DMS 273 (cell line): ENCODE data around the gene SCGN.

ENCODE experiments used
- DNase-seq: peaks from one replicate; lab custom pipeline; 2025; ENCODE audit not compliant: unreplicated experiment; lab: John Stamatoyannopoulos, UW

SCGN gene

GRCh38 chr6:25652007-25652515 lies at the start of gene SCGN:
SCGN (plus strand) TSS chr6:25652215; CDS start chr6:25652404, 189 bp downstream.
- peak; percentile 79 for DNase-seq

- DNase-seq, result no peak
These were observed 49.4 kb upstream of the SCGN start for GRCh38 chr6:25602674-25602982.

- DNase-seq, result no peak
These were observed 48.8 kb upstream of the SCGN start for GRCh38 chr6:25603251-25603650.

DNA sequence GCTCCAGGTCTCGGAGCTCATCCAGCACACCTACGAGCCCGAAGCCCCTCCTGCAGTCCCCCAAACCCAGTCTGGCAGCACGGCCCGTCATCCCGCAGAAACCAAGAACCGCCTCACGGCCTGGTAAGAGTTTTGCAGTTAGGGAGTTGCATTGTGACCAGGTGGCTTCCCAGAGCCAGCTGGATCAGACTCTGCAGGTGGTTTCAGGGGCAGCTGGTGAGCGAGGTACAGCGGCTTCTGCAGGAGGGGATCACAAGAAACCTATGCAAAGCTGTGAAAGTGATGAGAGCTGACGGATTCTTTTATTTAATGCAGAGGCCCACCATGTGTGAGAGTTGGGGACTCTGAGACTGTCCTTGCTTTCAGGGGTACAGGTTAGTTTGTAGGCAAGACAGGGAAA lies 45.9 kb upstream of the SCGN start:
- DNase-seq, result peak; percentile 7

DNA sequence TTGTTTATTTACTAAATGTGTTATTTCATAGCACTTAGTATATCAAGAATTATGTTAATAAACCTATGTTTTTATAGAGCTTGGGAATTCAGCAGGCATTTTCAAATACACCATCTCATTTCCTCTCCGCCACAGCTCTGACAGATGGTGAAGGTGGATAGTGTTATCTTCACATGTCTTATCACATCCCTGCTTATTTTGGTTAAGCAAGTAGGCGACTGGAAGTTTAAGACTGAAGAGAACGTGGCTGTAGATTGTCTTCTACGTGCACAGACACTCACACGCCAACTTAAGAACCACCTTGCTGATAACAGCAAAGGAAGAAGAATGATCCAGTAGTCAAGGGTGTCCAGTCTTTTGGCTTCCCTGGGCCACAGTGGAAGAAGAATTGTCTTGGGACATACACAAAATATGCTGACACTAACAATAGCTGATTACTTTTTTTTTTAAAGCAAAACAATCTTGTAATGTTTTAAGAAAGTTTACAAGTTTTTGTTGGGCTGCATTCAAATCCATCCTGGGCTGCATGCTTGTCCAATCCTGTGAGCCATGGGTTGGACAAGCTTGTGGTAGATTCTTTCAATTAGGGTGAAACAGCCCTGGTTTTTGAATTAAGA lies 43.3 kb upstream of the SCGN start:
- no peak for DNase-seq

DNA sequence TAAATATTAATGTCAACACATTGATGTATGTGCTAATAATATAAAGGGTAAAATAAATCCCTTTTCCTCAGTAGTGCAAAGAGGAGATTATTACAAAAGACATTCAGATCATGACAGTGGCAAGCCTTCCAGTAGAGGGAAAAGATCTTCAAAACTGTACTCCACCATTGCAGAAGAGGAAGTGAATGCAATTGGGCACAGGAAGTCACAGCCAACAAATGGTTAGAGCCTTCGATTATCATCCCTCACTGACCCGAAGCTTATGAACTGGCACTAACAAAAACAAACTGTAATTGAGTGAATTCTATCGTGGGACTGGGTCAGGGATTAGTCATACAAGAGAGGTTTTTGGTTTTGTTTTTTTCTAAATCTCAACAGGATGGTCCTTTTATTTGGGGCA lies 39.3 kb upstream of the SCGN start:
- no peak for DNase-seq

GRCh38 chr6:25613415-25613814 lies 38.6 kb upstream of the SCGN start:
- DNase-seq, result no peak

- DNase-seq, result no peak
These were observed 38.0 kb upstream of the SCGN start for GRCh38 chr6:25614052-25614451.

- DNase-seq, result no peak
These were observed 36.5 kb upstream of the SCGN start for GRCh38 chr6:25615471-25615870.

- DNase-seq, result no peak
These were observed 34.0 kb upstream of the SCGN start for GRCh38 chr6:25617997-25618396.

GRCh38 chr6:25619217-25619616 lies 32.8 kb upstream of the SCGN start:
- no peak for DNase-seq

DNA sequence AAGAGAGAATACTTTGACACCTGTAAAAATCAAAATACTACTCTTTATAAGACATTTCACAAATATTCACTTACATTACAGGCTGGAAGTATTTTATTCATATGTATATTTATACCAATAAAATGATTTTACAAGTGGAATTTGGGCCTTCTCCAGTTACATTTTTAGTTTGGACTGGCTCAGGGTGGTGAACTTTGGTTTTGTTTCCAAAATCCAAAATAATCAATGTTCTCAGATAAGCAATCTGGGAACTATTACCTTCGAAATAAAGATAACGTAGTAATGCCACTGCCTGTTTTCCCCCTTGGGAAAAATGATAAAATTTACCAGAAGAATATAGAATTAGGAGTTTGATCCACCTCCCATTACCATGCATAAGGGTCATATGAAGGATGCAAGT lies 31.6 kb upstream of the SCGN start:
- no peak for DNase-seq

- DNase-seq, result no peak
These were observed 28.9 kb upstream of the SCGN start for GRCh38 chr6:25623065-25623464.

DNA sequence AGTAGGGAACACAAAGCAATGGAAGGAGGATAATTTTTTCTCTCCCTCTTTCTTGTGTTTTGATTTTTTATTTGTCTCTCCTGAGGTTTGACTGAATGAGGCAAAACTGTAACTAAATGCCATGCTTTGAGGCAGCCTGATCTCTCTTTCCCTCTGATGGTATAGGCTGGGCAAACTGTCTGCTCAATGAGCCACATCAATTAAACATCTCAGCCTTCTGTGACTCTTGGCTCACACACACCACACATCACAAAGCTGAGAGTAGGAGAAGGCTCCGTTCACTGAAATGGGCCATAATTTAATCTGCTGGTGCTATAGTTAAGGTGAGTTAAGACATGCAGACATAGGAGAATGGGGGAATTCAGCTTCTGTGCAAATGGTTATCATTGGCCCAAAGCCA lies 28.1 kb upstream of the SCGN start:
- peak; percentile 39 for DNase-seq

DNA sequence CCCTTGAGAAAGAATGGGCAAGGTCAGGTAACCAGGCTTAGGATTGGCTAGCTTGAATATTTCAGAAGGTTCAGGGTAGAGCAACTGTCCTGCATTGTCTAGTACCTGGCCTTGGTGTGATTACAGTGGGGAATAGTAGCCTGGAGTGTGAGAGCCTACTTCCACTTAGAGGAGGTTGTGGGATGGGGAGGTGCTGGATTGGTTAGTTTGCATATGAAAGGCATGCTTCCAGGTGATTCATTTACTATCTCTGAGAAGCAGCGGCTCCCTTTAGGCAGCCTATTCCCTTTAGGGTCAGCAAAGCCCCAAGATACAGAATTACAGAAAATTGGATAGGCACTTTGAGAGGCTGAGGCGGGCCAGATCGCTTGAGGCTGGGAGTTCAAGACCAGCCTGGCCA lies 25.0 kb upstream of the SCGN start:
- DNase-seq, result no peak

DNA sequence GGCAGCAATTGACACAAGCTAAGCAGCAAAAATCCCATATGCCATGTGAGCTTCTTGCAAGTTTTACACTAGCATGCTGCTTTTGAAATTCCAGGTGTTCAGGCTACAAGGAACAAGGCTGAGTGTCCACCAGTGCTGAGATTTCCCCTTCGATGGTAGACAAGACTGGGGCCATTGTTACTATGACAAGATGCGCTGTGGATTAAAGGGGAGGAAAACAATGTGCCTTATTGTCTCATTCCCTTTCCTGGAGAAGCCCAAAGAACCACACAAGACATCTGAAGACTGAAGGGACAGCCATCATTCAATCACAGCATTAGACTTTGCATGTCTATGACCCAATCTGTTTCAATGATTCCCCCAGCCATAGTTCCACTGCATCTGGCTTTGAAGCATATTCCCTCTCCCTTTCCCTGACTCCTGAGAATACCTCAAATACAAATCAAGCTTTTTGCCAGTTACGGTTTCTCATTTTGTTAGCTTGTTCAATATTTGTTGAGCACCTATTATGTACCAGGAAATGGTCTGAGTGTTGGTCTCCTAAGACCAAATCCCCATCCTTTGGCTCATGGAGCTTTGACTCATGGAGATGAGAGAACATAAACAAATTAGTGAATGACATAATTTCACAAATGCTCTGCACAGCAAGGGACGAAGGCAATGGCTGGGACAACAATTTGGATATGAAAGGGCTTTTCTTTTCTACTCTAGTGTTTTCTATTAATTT lies 23.4 kb upstream of the SCGN start:
- no peak for DNase-seq

DNA sequence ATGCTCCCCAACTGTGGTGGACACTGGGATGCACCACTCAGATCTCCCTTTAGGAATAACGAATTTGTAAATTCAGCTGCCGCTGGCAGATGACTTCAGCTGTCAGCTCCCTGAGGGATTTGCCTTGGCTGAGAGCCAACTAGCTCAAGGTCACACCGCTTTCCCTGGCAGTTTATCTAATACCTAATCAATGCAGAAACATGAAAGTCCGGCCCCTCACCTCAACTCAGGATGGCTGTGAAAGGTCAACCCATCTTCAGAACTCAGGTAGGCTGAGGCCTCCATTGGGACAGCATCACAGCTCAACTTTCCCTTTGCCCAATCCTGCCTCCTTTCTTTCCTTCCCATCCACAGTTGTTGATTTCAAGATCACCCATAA lies 22.8 kb upstream of the SCGN start:
- peak; percentile 9 for DNase-seq

DNA sequence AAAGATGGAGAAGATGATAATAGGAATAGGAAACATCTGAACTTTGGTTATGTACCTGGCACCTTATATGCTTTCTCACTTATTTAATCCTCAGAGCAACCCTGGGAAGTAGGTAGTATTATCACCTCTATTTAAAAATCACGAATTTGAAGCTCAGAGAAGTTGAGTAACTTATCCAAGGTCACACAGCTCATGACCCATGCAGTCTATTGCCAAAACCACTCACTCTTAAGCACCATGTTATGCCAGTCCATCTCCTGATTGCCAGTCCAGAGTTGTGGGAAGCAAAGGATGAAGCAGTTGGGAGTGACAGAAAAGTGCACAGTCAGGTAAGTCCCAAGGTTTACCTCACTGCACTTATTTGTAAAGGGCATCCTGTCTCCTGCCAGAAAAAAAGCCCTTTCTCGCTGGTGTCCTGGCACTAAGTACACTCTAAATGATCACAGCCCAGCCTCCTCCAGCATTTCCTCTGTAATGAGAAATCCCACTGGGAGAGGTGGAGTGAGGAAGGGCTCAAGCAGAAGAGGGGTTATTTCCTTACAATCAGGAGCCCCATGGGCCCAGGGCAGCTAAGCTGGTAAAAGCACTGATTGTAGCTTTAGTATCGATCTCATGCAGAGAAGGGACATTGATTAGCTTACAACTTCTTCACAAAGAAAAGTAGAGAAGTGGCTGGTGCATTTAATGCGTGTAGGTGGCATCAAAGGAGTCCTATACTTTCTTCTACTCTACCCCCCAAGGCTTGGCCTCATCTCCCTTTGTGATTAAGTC lies 21.3 kb upstream of the SCGN start:
- no peak for DNase-seq

- no peak for DNase-seq
These were observed 16.1 kb upstream of the SCGN start for GRCh38 chr6:25635886-25636317.

DNA sequence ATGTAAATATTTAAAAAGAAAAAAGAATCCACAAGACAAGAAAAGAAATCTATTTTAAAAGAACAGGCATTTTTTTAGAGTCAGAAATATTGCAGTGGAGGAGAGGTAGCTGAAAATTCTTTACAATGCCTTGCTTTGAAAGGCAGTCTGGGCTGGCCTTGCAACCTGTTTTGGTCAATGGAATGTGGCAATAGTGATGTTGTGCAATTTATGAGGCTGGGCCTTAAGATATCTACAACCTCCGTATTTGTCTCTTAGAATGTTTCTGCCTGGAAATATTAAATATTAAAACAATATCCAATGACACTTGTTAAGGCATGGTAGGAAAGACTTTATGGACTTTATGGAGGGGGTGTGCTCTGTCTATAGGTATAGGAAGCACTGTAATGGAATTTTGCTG lies 14.8 kb upstream of the SCGN start:
- DNase-seq, result no peak

DNA sequence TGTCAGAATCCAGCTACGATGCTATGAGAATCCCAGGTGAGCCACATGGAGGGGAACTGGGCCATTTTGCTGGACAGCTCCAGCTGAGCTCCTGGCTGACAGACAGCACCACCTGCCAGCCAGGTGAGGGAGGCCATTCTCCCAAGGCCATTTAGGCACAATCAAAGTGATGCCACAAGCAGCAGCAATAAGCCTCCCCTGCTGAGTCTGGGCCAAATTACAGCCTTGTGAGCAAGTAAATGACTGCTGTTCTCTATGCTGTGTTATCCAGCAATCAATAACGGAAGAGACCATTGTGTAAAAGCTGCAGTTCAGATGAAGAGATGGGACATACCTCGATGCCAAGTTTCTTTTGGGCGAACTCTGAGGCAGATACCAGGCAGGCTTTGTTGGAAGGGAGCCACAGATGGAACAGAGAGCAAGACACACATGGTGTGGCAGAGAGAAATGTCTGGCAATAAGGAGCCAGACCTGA lies 14.0 kb upstream of the SCGN start:
- no peak for DNase-seq

- DNase-seq, result no peak
These were observed 12.4 kb upstream of the SCGN start for GRCh38 chr6:25639653-25640052.
